Articular chondrocyte of knee joint (primary cell): ENCODE results near the gene UMPS. TPM values are rescaled to one million over a fixed set of nuclear protein-coding genes. Genes with fewer than 3 reads are reported as not detected.
A peak's percentile ranks its signal among the peaks of the same experiment; 100 is the strongest.

ENCODE experiments used
- small RNA-seq: library from RNA; depleted of rRNA; stranded (forward); fragments of <200 nt; gene quantifications from one replicate; pipeline ENCODE3, GENCODE V24; 2012
- total RNA-seq: library from RNA; depleted of rRNA; stranded (reverse); fragments of >200 nt; gene quantifications from 2 replicates; pipeline ENCODE4 v1.2.3, GENCODE V29; 2012

Gene UMPS
- total RNA-seq, result 25.5 and 91.4 TPM in 2 replicates

GRCh38 chr3:124730129-124730940 is at the start of gene UMPS:
Gene UMPS, plus strand, starts transcription at chr3:124730452. Its CDS starts 20 bp downstream, at chr3:124730472.

Small RNA genes lying within 50 kb of the gene (small RNA-seq; reads per million reads assigned to genes)
- gene MIR544B, result 0.99 reads per million, percentile 42 among the genes with 10 or more reads in this experiment

Other genes starting within 250 kb of the UMPS start
- gene ITGB5, start 156.9 kb downstream of the UMPS start, total RNA-seq, result 167 and 274 TPM in 2 replicates
- under 0.01 TPM in 1 of 2 replicates, not detected in the other for gene MUC13, start 204.3 kb downstream of the UMPS start, total RNA-seq